OCI-LY7 (cell line): ENCODE data around the gene LRRC52. TPM values are rescaled to one million over a fixed set of nuclear protein-coding genes. Genes with fewer than 3 reads are reported as not detected.

Source experiments
- BruUV-seq: library from RNA; stranded (reverse); fragments of 400-500 nt; replicated peaks from 2 replicates; lab custom pipeline; 2021; lab: Mats Ljungman, UMichigan
- CTCF ChIA-PET: fragments of 300-600 bp; sonication (Branson Sonifier 250); formaldehyde crosslinking; loops from one replicate; lab custom pipeline; 2022; ENCODE audit warnings: antibody characterized with exemption; ENCODE audit not compliant: unreplicated experiment; lab: Charles Lee
- POLR2A ChIA-PET: fragments of 300-600 bp; sonication (Branson Sonifier 250); formaldehyde crosslinking; loops from one replicate; lab custom pipeline; 2022; ENCODE audit warnings: antibody characterized with exemption; lab: Charles Lee
- DNase-seq: peaks from one replicate; pipeline ENCODE4 v3.0.0-alpha.2; 2015; ENCODE audit warnings: low spot score
- H2AFZ ChIP-seq: fragments of 200-600 bp; sonication (generic), shearing (Covaris generic); 2 replicates; pipeline ENCODE4 v1.6.1; 2014; ENCODE audit warnings: mild to moderate bottlenecking, antibody characterized with exemption, low read length, moderate library complexity
- H3K27ac ChIP-seq: fragments of 200-600 bp; sonication (generic); 2 replicates; pipeline ENCODE4 v1.5.1; 2014; ENCODE audit warnings: mixed run types, low read depth, mild to moderate bottlenecking, moderate library complexity, low read length, inconsistent platforms; ENCODE audit not compliant: poor library complexity, severe bottlenecking
- H3K36me3 ChIP-seq: fragments of 200-600 bp; sonication (generic); 2 replicates; pipeline ENCODE4 v1.6.1; 2014; ENCODE audit warnings: mild to moderate bottlenecking, antibody characterized with exemption, low read length, moderate library complexity, mixed read lengths; ENCODE audit not compliant: insufficient read depth
- H3K4me1 ChIP-seq: fragments of 200-600 bp; sonication (generic); 2 replicates; pipeline ENCODE4 v1.5.1; 2014; ENCODE audit warnings: mild to moderate bottlenecking, low read length; ENCODE audit not compliant: insufficient read depth, poor library complexity, severe bottlenecking
- H3K4me2 ChIP-seq: fragments of 200-600 bp; sonication (generic); 2 replicates; pipeline ENCODE4 v1.6.1; 2014; ENCODE audit warnings: mild to moderate bottlenecking, low read length
- H3K4me3 ChIP-seq: fragments of 200-600 bp; sonication (generic); 2 replicates; pipeline ENCODE4 v1.5.1; 2014; ENCODE audit warnings: mild to moderate bottlenecking, low read depth, low read length; ENCODE audit not compliant: poor library complexity, severe bottlenecking
- H3K79me2 ChIP-seq: fragments of 200-600 bp; sonication (generic); 2 replicates; pipeline ENCODE4 v1.6.1; 2016; ENCODE audit warnings: low read depth, mild to moderate bottlenecking, low read length, moderate library complexity, mixed read lengths; ENCODE audit not compliant: insufficient read depth
- H3K9me2 ChIP-seq: fragments of 200-600 bp; sonication (generic); 2 replicates; pipeline ENCODE4 v1.6.1; 2016; ENCODE audit warnings: mild to moderate bottlenecking, low read length, mixed read lengths; ENCODE audit not compliant: insufficient read depth
- H3K9me3 ChIP-seq: fragments of 200-600 bp; sonication (generic); 2 replicates; pipeline ENCODE4 v1.6.1; 2014; ENCODE audit warnings: mild to moderate bottlenecking, mixed run types, low read length, mixed read lengths
- H4K20me1 ChIP-seq: fragments of 200-600 bp; sonication (generic); 2 replicates; pipeline ENCODE4 v1.6.1; 2014; ENCODE audit warnings: mild to moderate bottlenecking, antibody characterized with exemption, low read length, moderate library complexity, mixed read lengths; ENCODE audit not compliant: insufficient read depth
- EZH2phosphoT487 ChIP-seq: fragments of 200-600 bp; sonication (generic); IDR thresholded peaks from 2 replicates; pipeline ENCODE4 v1.6.1; 2018; ENCODE audit warnings: low read depth, borderline replicate concordance, mild to moderate bottlenecking, mixed run types, antibody characterized with exemption, low read length, moderate library complexity, mixed read lengths
- intact Hi-C: fragments of 100-400 bp; cut with micrococcal nuclease; formaldehyde crosslinking; loops from one replicate; pipeline ENCODE4 v1.10.0; 2022; ENCODE audit not compliant: unreplicated experiment
- total RNA-seq, 2 experiments: library from RNA; depleted of rRNA in 1 of 2; stranded (reverse); fragments of >200 nt in 1 of 2; shearing (Covaris generic) in 1 of 2; gene quantifications; 2 replicates each; pipeline ENCODE4 v1.2.3, GENCODE V29; 2014 to 2022
- TF ChIP-seq, protein P1 (sequence below): fragments of 200-600 bp; sonication (generic); conservative IDR thresholded peaks from 2 replicates; pipeline ENCODE4 v1.5.1; 2014; ENCODE audit warnings: mild to moderate bottlenecking, antibody characterized with exemption, low read length, moderate library complexity, mixed read lengths

The LRRC52 gene
- total RNA-seq, 2 experiments from 2014 or later, result not detected

DNA sequence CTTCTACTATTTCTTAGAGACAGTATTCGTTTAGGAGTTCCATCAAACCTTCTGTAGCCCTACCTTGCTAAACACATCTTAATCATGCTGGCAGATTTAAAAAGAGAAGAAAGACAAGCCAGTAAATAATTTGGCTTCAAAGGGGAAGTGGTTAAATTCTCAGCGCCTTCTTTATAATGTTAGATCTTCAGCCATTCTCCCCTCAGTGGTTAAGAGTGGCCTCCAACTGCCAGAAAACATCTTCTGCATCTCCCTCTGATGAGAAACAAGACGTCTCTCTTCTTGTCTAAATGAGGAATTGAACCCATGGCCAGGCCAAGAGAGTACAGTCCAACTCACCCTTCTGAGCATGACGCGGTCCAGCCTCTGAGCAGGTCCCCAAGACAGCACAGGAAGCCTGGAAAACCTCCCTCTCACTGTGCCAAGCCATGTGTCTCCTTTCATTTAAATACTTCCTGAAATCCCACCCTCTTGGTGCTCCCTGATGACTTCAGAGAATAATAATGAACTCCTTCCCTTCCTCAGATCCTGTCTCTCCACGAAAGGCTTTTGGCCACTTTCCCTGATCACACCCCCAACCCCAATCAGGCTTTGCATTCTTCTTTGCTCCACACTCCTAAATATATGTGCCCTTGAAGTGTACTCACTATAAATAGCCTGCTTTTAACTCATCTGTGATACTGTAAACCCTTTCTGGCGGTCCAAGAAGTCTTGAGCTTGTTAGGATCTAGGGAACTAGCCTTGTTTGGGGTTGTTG is 16.4 kb upstream of the LRRC52 start:
- Histone ChIP-seq H3K9me2 (no peaks in the 10 kb centered on the region), H3K4me1 (no peaks in the 10 kb centered on the region), H3K4me3 (no peak overlapping the region), H3K36me3 (no peaks in the 10 kb centered on the region), H3K27ac (no peak overlapping the region), H4K20me1 (no peaks in the 10 kb centered on the region), H3K4me2 (no peak overlapping the region), H3K9me3 (no peaks in the 10 kb centered on the region), H2AFZ (no peak overlapping the region), H3K79me2 (no peaks in the 10 kb centered on the region)
- POLR2A ChIA-PET, result no interaction called here
- CTCF ChIA-PET, result interaction anchor here (0.5 kb wide), 1 partner anchor 49 kb away, joined by 4 read pairs; no protein-coding TSS in a partner anchor
- DNase-seq, result no peak
- intact Hi-C loops, result no loop called here
- no peak for TF ChIP-seq EZH2phosphoT487
- TF ChIP-seq, protein P1, sequence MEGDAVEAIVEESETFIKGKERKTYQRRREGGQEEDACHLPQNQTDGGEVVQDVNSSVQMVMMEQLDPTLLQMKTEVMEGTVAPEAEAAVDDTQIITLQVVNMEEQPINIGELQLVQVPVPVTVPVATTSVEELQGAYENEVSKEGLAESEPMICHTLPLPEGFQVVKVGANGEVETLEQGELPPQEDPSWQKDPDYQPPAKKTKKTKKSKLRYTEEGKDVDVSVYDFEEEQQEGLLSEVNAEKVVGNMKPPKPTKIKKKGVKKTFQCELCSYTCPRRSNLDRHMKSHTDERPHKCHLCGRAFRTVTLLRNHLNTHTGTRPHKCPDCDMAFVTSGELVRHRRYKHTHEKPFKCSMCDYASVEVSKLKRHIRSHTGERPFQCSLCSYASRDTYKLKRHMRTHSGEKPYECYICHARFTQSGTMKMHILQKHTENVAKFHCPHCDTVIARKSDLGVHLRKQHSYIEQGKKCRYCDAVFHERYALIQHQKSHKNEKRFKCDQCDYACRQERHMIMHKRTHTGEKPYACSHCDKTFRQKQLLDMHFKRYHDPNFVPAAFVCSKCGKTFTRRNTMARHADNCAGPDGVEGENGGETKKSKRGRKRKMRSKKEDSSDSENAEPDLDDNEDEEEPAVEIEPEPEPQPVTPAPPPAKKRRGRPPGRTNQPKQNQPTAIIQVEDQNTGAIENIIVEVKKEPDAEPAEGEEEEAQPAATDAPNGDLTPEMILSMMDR, result no peak
- no TSS peak for BruUV-seq

- no peak for DNase-seq
- Histone ChIP-seq H3K4me2 (no peak overlapping the region), H3K79me2 (no peaks in the 10 kb centered on the region), H3K9me3 (no peaks in the 10 kb centered on the region), H4K20me1 (no peaks in the 10 kb centered on the region), H3K4me1 (no peaks in the 10 kb centered on the region), H3K9me2 (no peaks in the 10 kb centered on the region), H3K36me3 (no peaks in the 10 kb centered on the region), H2AFZ (no peak overlapping the region), H3K27ac (no peak overlapping the region), H3K4me3 (no peak overlapping the region)
- ChIA-PET POLR2A (no interaction called here), CTCF (no interaction called here)
- intact Hi-C loops, result no loop called here
- no peak for TF ChIP-seq EZH2phosphoT487
- TF ChIP-seq, protein P1, result no peak
- BruUV-seq, result no TSS peak
Observed at GRCh38 chr1:165531021-165531420, 12.8 kb upstream of the LRRC52 start.

DNA sequence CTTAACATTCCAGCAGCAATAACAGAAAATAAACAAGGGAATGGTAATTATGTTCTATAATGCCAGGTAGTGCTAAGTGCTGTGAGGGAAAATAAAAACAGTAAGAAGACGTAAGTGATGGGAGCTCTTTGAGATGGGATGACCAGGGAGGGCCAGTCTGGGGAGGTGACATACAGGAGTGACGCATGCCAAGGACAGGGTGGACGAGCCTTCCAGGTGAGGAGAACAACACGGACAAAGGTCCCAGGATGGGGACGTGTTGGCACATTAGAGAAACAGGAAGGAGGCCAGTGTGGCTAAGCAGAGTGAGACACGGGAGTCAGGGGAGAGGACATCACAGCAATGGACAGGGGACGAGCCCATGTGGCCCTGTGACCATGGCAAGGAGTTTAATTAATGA is 11.7 kb upstream of the LRRC52 start:
- Histone ChIP-seq H3K9me2 (no peaks in the 10 kb centered on the region), H3K4me3 (no peak overlapping the region), H3K79me2 (no peaks in the 10 kb centered on the region), H4K20me1 (no peaks in the 10 kb centered on the region), H3K36me3 (no peaks in the 10 kb centered on the region), H2AFZ (no peak overlapping the region), H3K4me1 (no peaks in the 10 kb centered on the region), H3K27ac (no peak overlapping the region), H3K4me2 (no peak overlapping the region), H3K9me3 (no peaks in the 10 kb centered on the region)
- ChIA-PET CTCF (no interaction called here), POLR2A (no interaction called here)
- intact Hi-C loops, result no loop called here
- no peak for TF ChIP-seq EZH2phosphoT487
- TF ChIP-seq, protein P1, result no peak
- no peak for DNase-seq
- BruUV-seq, result no TSS peak
